ENCODE data around the gene HP. TPM values are rescaled to one million over a fixed set of nuclear protein-coding genes. Genes with fewer than 3 reads are reported as not detected.

HP gene
- total RNA-seq, 1 experiment from 2014 or later, result not detected

GRCh38 chr16:72083778-72084404, 29.6 kb downstream of the HP start:
- no TSS peak for BruUV-seq (replicated peaks)
- DNase-seq, result no peak
- Mint-ChIP-seq H3K36me3 (ENCODE audit: insufficient read depth, unreplicated experiment) (peaks cover 17% of the 10 kb centered on the region), H3K4me3 (ENCODE audit: low read depth, unreplicated experiment) (no peak overlapping the region), H3K27me3 (ENCODE audit: unreplicated experiment) (no peaks in the 10 kb centered on the region), H3K27ac (ENCODE audit: unreplicated experiment) (no peak overlapping the region), H3K4me1 (ENCODE audit: low read depth, unreplicated experiment) (peaks cover 11% of the 10 kb centered on the region), H3K9me3 (ENCODE audit: low read depth, unreplicated experiment) (peaks cover 6% of the 10 kb centered on the region)
- CTCF ChIA-PET, result interaction anchor here (0.5 to 0.6 kb wide), 2 partner anchors 728 to 1629 kb away, joined by 3 read pairs; no protein-coding TSS in a partner anchor
- intact Hi-C loops (cut with micrococcal nuclease; ENCODE audit: unreplicated experiment), result no loop called here
- TF ChIP-seq CTCF (IDR thresholded peaks at IDR 0.05; ENCODE audit: unreplicated experiment), result no peak

GRCh38 chr16:72084445-72084844, 30.1 kb downstream of the HP start:
- peaks cover 6% of the 10 kb centered on the region for H3K9me3 Mint-ChIP-seq (ENCODE audit: low read depth, unreplicated experiment)
- DNase-seq, result no peak
- H3K27me3 Mint-ChIP-seq (ENCODE audit: unreplicated experiment), result no peaks in the 10 kb centered on the region
- CTCF ChIA-PET, result no interaction called here
- BruUV-seq (replicated peaks), result no TSS peak
- H3K4me1 Mint-ChIP-seq (ENCODE audit: low read depth, unreplicated experiment), result peaks cover 11% of the 10 kb centered on the region
- H3K4me3 Mint-ChIP-seq (ENCODE audit: low read depth, unreplicated experiment), result no peak overlapping the region
- no peak overlapping the region for H3K27ac Mint-ChIP-seq (ENCODE audit: unreplicated experiment)
- peaks cover 17% of the 10 kb centered on the region for H3K36me3 Mint-ChIP-seq (ENCODE audit: insufficient read depth, unreplicated experiment)
- intact Hi-C loops (cut with micrococcal nuclease; ENCODE audit: unreplicated experiment), result no loop called here
- TF ChIP-seq CTCF (IDR thresholded peaks at IDR 0.05; ENCODE audit: unreplicated experiment), result no peak

- TF ChIP-seq CTCF (IDR thresholded peaks at IDR 0.05; ENCODE audit: unreplicated experiment), result no peak
- H3K9me3 Mint-ChIP-seq (ENCODE audit: low read depth, unreplicated experiment), result peaks cover 6% of the 10 kb centered on the region
- intact Hi-C loops (cut with micrococcal nuclease; ENCODE audit: unreplicated experiment), result no loop called here
- CTCF ChIA-PET, result interaction anchor here (0.7 kb wide), 1 partner anchor 22 kb away, joined by 3 read pairs; the partner anchor contains the start of gene HPR
- H3K4me3 Mint-ChIP-seq (ENCODE audit: low read depth, unreplicated experiment), result no peak overlapping the region
- DNase-seq, result no peak
- no TSS peak for BruUV-seq (replicated peaks)
- H3K36me3 Mint-ChIP-seq (ENCODE audit: insufficient read depth, unreplicated experiment), result peaks cover 17% of the 10 kb centered on the region
- peaks cover 11% of the 10 kb centered on the region for H3K4me1 Mint-ChIP-seq (ENCODE audit: low read depth, unreplicated experiment)
- H3K27ac Mint-ChIP-seq (ENCODE audit: unreplicated experiment), result no peak overlapping the region
- H3K27me3 Mint-ChIP-seq (ENCODE audit: unreplicated experiment), result no peaks in the 10 kb centered on the region
Observed at GRCh38 chr16:72085002-72085401, 30.7 kb downstream of the HP start.

GRCh38 chr16:72091217-72091616, 36.9 kb downstream of the HP start:
- Mint-ChIP-seq H3K27ac (ENCODE audit: unreplicated experiment) (no peak overlapping the region), H3K36me3 (ENCODE audit: insufficient read depth, unreplicated experiment) (peaks cover 34% of the 10 kb centered on the region), H3K9me3 (ENCODE audit: low read depth, unreplicated experiment) (no peaks in the 10 kb centered on the region), H3K4me3 (ENCODE audit: low read depth, unreplicated experiment) (no peak overlapping the region), H3K4me1 (ENCODE audit: low read depth, unreplicated experiment) (peaks cover 36% of the 10 kb centered on the region), H3K27me3 (ENCODE audit: unreplicated experiment) (no peaks in the 10 kb centered on the region)
- CTCF ChIA-PET, result no interaction called here
- BruUV-seq (replicated peaks), result no TSS peak
- TF ChIP-seq CTCF (IDR thresholded peaks at IDR 0.05; ENCODE audit: unreplicated experiment), result no peak
- no peak for DNase-seq
- intact Hi-C loops (cut with micrococcal nuclease; ENCODE audit: unreplicated experiment), result no loop called here
